GM12892 (cell line): ENCODE data around the gene GPR35.

ENCODE experiments used
- POLR2A ChIP-seq: IDR thresholded peaks from 2 replicates; pipeline ENCODE4 v1.6.1; 2011; ENCODE audit warnings: low read depth, low read length, control low read depth
- POLR2AphosphoS5 ChIP-seq: IDR thresholded peaks from 2 replicates; pipeline ENCODE4 v1.6.1; 2011; ENCODE audit warnings: low read depth, low read length, control low read depth
- TAF1 ChIP-seq: IDR thresholded peaks from 2 replicates; pipeline ENCODE4 v1.6.1; 2011; ENCODE audit warnings: low read depth, mild to moderate bottlenecking, control low read depth, low read length, borderline replicate concordance

DNA sequence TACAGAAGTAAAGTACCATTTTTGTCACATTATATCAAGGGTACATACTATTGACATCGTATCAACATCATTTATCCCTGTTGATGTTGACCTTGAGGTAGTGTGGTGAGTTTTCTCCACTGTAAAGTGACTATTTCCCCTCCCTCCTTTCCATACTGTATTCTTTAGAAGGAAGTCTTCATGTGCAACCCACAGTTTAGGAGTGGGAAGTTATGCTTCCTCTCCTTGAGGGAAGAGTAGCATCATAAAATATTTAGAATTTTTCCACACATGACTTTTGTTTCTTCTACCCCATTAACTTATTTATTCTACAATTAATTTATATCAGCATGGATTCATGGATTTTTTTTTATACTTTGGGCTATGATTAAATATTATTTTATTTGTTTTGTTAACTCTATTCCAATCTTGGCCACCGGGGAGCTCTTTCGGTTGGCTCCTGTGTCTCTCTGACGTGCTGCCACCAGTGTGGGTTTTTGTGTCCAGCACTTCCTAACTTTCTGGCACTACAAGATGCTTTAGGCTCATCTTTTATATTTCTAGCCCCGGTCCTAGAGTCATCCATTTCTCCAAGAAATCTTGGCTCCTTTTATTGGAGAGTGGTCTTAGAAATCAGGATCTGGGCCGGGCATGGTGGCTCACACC lies 38.4 kb downstream of the GPR35 start:
- TF ChIP-seq POLR2A (no peak), POLR2AphosphoS5 (no peak), TAF1 (no peak)
